GM12801 (cell line): ENCODE measurements around the gene AUTS2.

Experiments
- TF ChIP-seq, protein P1 (sequence below): IDR thresholded peaks from one replicate; pipeline ENCODE4 v1.5.1; 2011; ENCODE audit warnings: control low read depth; ENCODE audit not compliant: insufficient read length; ENCODE audit errors: extremely low read depth

The AUTS2 gene

GRCh38 chr7:70736715-70737460, 1138.6 kb downstream of the AUTS2 start:
- TF ChIP-seq, protein P1, sequence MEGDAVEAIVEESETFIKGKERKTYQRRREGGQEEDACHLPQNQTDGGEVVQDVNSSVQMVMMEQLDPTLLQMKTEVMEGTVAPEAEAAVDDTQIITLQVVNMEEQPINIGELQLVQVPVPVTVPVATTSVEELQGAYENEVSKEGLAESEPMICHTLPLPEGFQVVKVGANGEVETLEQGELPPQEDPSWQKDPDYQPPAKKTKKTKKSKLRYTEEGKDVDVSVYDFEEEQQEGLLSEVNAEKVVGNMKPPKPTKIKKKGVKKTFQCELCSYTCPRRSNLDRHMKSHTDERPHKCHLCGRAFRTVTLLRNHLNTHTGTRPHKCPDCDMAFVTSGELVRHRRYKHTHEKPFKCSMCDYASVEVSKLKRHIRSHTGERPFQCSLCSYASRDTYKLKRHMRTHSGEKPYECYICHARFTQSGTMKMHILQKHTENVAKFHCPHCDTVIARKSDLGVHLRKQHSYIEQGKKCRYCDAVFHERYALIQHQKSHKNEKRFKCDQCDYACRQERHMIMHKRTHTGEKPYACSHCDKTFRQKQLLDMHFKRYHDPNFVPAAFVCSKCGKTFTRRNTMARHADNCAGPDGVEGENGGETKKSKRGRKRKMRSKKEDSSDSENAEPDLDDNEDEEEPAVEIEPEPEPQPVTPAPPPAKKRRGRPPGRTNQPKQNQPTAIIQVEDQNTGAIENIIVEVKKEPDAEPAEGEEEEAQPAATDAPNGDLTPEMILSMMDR, result no peak

DNA sequence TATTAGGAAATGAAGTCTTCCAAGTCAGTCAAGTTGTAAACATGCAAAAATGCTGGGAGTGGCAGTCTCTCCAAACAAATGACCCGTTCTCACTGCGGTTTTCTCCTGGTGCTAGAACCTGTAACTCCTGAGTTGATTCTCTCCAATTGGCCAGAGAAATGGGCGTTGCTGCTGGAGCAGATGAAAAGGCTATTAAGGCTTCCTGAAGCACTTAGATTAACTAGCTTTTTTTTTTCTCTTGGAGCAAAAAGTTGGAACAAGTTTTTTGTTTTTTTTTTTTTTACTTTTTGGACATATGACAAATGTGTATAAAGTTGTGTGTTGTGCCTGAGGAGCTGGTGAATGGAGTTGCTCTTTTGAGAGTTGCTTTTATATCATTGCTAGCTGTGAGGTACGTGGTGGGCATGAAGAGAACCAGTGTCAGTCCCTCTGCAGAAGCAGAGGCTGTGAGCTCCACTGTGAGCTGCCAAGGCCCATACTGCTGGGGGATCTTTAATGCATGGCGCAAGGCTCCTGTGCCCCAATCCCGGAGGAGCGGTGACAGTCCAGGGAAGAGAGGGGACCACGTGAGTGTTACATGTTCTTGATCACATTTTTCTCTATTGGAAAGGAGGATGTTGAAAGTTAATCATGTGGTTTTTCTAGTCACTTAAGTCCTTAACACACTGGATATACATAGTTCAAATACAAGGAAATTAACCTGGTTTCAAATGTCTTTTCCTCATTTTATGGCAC, 1140.0 kb downstream of the AUTS2 start:
- TF ChIP-seq, protein P1, result no peak

- TF ChIP-seq, protein P1, result no peak
These were observed 1141.5 kb downstream of the AUTS2 start for GRCh38 chr7:70739646-70740210.

DNA sequence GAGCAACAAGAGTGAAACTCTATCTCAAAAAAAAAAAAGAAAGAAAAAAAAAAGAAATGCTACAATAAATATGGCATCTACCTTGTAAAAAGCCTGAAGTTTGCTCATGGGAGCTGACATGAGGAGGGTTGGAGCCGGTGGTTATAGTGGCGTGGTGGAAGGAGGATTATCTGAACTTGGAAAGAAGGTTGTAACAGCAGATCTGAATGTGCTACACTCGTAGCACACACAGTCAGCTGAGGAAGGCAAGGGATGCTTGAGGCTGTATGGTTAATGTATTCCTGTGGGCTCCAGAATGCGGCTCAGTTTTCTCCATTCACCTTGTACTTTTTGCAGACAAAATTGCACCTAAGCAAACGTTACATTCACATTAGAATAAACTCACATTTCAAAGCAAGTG, 1143.4 kb downstream of the AUTS2 start:
- TF ChIP-seq, protein P1, result no peak

- TF ChIP-seq, protein P1, result no peak
These were observed 1145.5 kb downstream of the AUTS2 start for GRCh38 chr7:70743531-70744325.

- TF ChIP-seq, protein P1, result no peak
These were observed 1146.2 kb downstream of the AUTS2 start for GRCh38 chr7:70744492-70744891.

DNA sequence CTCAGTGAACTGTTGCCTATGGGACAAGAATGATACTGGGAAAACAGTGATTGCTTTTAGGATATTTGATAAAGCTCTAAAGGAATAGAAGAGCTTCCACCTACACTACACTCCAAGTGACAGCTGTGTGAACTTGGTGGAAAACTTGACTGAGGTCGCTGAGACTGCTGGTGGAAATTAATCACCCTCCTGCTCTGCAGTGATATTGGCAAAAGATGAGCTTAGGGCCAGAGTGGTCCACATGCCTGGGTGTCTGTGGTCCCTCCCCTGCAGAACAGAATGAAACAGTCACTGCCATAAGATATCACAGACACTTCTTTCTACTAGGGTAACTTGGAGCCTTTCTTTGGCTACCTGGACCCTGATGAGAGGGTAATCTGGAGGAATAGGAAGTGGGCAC, 1151.6 kb downstream of the AUTS2 start:
- TF ChIP-seq, protein P1, result no peak
